DMS153 treated with DMSO at 0.1 percent for 48 hours (cell line): ENCODE data around the gene DNAJC27.

Experiments
- DNase-seq: peaks from one replicate; lab custom pipeline; 2025; ENCODE audit not compliant: unreplicated experiment; lab: John Stamatoyannopoulos, UW

DNAJC27 gene

DNA sequence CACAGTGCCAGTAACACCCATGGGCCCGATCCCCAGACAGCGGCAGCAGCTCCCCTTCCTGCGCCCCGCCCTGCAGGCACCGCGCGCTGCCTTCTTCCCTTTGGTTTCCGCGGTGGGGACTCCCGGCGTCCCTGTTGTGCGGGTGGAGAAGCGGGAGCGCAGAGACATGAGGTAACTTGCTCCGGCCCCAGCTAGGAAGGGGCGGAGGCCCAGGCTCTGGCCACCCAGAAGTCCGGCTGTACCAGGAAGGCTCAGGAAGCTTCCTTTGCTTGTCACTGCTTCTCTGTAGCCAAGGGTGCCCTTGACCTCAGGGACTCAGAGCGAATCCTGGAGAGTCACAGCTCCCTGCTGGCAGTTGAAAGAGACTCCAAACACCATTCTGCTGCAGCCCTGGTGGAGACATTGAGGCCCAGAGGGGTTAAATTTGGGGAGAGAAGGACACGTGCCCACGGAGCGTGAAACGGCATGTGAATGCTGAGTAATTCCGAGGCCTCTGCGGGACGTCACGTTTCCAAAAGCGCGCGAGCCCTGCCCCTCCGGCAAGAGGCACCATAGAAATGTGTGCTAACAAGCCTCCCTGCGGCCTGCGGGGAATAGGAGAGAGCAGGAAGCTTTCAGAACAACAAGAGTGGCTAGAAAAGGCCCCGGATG, 45.0 kb downstream of the DNAJC27 start:
- no peak for DNase-seq

DNA sequence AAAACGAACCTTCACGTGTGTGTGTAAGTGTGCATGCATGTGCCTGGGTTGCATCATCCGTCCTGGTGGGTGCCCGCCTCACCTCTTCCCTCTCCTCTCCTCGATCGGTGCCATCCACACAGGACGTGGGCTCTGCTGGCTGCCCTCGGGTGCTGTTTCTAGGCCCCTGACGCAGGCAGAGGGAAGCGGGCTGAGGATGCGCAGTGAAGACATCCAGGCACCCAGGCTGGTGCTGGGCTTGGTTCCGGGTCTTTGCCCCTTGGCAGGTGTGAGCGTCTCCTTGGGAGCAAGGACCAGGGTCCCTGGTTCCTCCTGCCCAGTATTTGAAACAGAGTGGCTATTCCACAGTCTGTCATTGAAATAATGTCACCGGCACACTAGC, 45.5 kb downstream of the DNAJC27 start:
- no peak for DNase-seq

DNA sequence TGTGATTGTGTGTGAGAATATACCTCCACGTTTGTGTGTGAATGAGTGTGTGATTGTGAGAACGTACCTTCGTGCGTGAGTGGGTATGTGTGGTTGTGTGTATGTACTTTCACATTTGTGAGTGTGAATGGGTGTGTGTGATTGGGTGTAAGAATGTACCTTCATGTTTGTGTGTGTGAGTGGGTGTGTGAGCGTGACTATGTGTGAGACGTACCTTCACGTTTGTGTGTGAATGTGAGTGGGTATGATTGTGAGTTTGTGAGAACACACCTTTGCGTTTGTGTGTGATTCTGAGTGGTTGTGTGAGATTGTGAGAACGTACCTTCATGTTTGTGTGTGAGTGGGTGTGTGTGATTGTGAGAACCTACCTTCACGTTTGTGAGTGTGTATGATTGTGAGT, 45.9 kb downstream of the DNAJC27 start:
- no peak for DNase-seq

- no peak for DNase-seq
These were observed 47.0 kb downstream of the DNAJC27 start for GRCh38 chr2:24924732-24925131.

- DNase-seq, result no peak
These were observed 47.5 kb downstream of the DNAJC27 start for GRCh38 chr2:24924266-24924665.

- DNase-seq, result no peak
These were observed 48.6 kb downstream of the DNAJC27 start for GRCh38 chr2:24923106-24923505.

DNA sequence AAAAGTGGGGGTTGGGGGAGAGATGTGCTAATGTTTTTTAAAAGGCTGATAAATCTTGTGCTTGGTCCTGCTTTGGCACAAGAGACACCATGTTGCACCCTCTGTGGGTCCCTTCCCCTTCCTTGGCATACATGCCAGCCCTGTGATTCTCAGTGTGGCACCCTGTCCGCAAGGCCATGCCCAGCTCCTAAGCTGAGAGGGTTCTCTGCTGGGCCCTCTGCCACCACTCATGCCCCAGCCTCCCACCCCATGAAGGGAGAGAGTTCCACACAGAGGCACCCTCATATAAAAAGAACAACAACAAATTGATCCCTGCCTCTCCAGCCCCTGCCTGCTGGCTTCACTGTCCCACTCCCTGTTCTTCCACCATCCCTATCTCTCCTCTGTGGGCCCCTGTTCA, 49.2 kb downstream of the DNAJC27 start:
- DNase-seq, result no peak

DNA sequence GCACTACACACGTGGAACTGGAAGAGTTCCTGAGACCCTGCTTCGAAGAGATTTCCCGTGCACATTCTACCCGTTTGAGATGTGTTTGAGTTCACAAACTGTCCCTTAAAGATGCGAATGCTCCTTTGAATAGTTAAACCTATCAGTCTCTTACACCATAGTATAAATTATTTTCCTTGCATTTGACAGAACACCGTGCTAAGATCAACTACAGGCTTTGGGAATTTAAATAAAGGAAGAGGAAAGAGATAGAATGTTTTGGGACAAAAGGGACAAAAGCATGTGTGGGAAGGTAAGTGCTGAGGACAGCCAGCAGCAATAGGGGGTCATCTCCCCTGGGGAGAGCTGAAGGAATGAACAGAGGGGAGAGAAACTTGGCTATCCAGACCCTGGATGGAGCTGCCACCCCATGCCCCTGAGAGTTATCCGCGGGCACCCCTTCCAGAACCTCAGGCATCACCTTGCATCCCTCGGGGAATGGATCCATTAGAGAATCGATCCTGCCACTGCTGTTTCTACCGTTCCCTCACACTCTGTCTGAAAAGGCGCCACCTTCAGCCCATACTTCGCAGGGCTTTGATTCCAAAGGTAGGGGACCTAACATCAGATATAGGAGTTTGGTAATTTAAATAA, 50.8 kb downstream of the DNAJC27 start:
- peak; percentile 13 for DNase-seq

DNA sequence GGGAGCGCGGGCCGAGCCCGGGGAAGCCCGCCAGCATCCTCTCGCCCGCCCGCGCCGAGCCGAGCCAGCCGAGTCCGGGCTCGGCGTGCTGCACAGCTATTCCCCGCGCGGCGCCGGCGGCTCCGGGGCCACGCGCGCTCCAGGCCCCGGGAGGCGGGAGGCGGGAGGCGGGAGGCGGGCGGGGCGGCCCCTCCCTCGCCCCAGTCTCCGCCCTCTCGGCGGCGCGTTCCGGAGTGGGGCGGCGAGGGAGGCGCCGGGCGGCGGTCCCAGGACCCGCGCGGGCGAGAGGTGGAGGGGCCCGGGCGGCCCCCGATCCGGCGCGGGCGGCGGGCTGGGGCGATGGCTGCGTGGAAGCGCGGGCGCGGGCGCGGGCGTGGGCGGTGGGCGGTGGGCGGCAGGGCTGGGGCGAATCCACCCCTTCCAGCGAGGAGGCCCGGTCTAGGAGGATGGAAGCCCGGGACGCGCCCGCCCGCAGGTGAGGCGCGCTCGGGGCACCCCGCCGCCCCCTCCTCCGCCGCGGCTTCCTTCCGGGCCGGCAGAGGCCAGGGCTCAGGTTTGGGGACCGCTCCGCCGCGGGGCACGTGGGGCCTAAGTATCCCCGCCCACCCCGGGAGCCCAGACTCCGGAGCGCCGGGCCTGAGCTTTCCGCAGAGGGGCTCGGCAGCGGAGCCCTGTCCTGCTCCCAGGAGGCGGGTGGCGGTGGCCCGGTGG, 51.5 kb downstream of the DNAJC27 start, which contains the start of gene ADCY3:
Gene ADCY3 (minus strand): TSS at position 140 of the 711 bp plus-strand sequence. CDS start 1,250 bp downstream, outside the sequence.
- peak; percentile 5 for DNase-seq

DNA sequence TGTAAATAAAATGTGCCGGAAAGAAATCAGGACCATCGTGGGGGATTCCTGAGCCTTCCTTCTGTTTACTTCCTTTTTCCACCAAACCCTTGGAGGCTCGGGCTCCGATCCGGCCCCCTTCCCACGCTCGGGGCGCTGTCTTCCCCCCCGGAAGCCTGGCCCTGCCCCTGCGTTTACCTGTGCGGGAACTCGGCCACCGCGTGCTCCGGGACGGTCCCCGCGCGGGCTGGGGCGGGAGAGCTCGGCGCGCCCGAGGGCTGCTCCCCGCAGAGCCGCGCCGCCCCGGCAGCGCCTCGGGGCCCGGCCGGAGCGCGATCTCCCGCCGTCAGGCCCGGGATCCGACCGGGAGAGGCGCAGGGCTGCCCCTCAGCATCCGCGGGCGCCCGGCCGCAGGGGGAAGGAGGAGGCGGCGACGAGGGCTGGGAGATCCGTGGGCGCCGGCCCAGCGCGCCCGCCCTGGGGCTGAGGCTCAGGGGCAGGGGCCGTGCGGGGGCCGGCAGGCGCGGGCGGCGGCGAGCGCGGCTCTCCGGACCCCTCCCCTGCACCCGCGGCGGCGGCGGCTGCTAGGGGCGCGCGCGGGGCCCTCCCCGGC, 52.2 kb downstream of the DNAJC27 start:
- no peak for DNase-seq

DNA sequence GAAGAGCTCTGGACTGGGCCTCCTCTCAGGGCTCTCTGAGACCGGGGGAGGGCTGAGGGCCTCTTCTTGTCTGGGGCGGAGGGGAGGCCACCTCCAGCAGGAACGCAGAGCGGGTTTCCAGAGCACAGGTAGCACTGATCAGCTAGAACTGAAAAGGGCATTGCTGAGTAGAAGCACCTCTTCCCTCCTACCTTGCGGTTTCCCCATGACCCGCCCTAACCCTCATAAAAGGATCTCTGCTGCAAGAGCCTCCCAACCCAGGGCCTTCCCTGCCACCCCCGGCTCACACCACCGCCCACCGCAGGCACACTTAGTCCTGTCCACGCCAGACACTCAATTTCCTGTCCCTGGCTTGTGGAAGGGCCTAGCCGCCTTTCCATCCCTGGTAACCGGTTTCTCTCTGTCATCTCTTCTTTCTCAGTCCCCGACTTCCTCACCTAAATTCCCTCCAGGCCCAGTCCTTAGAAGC, 52.7 kb downstream of the DNAJC27 start:
- peak; percentile 18 for DNase-seq

DNA sequence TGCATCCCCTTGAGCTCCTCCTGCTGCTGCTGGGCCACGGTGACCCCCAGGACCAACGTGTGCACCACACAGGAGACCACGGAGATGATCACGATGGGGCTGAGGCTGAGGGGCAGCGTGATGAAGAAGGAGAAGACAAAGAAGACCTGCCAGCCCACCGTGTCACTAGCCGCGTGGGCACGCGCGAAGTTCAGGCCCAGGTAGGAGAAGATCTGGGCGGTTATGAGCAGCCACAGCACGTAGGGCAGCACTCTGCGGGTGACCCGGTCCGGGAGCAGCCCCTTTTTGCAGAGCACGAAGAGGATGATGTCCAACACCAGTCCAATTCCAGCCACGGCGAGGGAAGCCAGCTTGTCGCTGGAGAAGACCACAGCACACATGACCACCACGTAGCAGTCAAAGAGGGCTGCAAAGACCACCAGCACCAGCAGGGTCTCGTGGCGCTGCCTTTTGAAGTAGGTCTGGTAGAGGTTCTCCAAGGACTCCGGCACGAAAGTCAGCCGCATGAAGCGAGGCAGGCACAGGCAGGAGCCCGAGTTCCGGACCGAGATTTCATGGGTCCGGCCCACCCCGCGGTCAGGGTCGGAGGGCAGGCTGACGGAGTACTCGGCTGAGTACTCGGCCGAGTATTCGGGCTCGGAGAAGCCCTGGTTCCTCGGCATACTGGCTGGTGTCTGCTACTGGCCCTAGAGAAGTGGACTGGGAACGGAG, 53.3 kb downstream of the DNAJC27 start:
- DNase-seq, result no peak

DNA sequence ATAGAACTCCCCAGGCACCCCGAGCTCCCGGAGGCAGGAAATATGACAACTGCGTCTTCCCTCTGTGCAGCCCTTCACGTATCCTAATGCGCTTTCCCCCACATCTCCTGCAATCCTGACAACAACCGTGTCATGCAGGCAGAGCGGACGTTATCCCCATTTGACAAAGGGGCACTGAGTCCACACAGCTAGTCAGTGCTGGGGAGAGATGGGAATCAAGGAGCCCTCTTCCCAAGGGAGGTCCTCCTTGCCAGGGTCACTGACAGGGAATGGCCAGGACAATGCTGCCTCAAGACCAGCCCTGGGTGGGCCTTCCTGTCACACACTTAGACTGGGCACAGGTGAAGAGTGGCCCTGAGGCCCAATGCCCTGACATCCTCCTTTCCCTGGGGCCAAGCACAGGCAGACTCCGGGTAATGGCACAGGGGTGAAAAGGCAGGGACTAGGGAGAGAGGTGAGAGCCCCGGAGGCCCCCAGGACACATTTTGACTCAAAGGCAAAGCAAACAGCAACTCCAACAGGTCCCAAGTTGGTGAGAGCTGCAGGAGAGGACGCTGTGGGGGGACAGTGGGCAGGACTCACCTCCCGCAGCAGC, 53.9 kb downstream of the DNAJC27 start:
- no peak for DNase-seq

- no peak for DNase-seq
These were observed 54.7 kb downstream of the DNAJC27 start for GRCh38 chr2:24917086-24917485.

- DNase-seq, result no peak
These were observed 56.0 kb downstream of the DNAJC27 start for GRCh38 chr2:24915796-24916195.

GRCh38 chr2:24915175-24915574, 56.6 kb downstream of the DNAJC27 start:
- no peak for DNase-seq

DNA sequence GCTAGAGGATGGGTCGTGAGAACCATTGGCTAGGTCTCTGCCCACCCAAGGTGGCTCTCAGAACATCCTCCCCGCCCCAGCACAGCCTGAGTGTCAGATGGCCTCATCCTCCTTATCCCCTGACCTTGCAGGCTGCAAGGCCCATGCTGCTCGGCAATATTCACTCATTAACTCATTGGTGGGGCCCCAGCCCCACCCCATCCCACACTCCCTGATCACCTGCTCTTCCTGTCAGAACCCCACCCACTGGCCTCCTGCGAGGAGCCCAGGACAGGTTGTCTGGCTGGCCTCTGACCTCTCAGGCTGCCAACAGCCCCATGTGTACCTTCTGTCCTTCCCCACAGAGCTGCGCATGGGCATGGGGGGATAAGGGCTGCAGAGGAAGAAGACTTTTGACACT, 57.0 kb downstream of the DNAJC27 start:
- DNase-seq, result no peak

DNA sequence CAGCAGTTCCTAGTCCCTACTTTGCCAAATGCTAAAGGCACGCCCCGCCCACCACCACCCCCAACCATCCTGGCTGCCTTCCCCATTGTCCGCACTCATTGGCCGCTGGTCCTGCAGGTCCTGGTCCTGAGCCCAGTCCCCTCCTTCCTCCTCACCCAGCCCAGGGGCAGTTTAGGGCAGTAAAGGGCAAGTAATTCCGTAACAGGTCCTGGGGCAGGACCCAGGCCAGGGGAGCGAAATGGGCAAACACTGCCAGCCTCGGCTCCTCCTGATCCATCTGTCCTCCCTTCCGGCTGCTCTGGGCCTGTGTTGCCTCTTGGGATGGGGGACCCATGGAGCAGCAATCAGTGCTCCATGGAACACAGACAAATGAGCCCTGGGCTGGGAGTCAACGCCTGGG, 57.8 kb downstream of the DNAJC27 start:
- no peak for DNase-seq

DNA sequence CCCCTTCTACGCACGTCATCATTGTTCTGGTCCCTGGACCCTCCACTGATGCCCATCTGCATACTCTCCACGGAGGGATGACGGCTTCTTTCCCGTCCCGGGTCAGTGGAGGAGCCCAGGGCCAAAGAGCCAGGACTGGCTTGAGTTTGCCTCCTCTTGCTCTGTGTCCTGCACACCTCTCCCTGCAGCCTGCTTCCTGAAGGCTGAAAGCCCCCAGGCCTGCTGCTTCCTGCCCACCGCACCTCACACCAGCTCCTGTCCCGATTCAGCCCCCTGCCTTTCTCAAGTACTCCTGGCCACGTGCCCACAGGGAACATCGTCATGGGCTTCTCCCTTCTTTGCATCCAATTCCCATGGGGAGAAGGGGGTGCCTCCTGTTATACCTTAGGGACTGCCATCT, 58.8 kb downstream of the DNAJC27 start:
- no peak for DNase-seq

DNA sequence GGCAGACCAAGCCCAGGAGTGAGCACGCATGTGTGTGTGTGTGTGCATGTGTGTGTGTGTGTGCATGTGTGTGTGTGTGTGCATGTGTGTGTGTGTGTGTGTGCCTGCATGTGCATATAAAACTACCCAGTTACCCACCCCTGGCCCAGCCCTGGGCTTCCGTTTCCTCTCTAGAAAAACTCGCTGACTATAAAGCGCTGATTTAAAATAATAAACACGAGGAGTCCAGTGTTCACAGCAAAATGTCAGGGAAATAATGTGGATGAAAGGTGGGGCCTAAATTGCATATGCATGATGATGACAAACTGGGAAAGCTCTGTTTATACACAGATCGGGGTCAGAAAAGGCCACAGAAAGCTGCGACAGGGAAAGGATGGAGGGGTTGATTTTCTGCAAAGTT, 59.2 kb downstream of the DNAJC27 start:
- DNase-seq, result no peak

DNA sequence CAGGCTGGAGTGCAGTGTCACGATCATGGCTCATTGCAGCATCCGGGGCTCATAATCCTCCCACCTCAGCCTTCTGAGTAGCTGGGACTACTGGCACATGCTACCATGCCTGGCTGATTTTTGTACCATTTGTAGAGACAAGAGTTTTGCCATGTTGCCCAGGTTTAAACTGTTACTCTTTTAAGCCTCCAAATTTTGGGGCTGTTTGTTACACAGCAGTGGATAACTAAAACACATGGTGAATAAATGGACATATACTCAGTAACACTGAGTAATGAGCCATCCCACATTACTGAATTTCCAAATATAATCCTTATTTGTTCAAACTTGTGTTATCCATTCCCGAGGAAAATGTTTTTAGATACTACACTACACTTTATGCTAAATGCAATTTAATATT, 61.5 kb downstream of the DNAJC27 start:
- DNase-seq, result no peak
